CD14-positive monocyte (primary cell): Measurements from ENCODE around the gene TBCD. TPM values are rescaled to one million over a fixed set of nuclear protein-coding genes. Genes with fewer than 3 reads are reported as not detected.

Source experiments
- DNase-seq, 3 donors: peaks; one replicate each; pipeline ENCODE4 v3.0.0-alpha.2; 2011 to 2022
- H2AFZ ChIP-seq: 2 replicates; pipeline ENCODE4 v1.6.0; 2012; ENCODE audit warnings: mild to moderate bottlenecking, low read depth, low read length, inconsistent platforms; ENCODE audit not compliant: insufficient read depth, poor library complexity, severe bottlenecking
- H3K27ac ChIP-seq, 2 donors: 1 replicate in 1 of 2; 2 replicates in 1 of 2; pipeline ENCODE4 v1.5.1; 2012 to 2013; ENCODE audit warnings: low read length in 2 of 2, control low read depth in 1 of 2, inconsistent platforms in 1 of 2, low read depth in 1 of 2, mild to moderate bottlenecking in 1 of 2
- H3K27me3 ChIP-seq, 2 donors: one replicate each; pipeline versions ENCODE4 v1.6.0 to v1.6.1; 2011 to 2013; ENCODE audit warnings: low read length in 2 of 2; ENCODE audit not compliant: control insufficient read depth in 2 of 2, insufficient read depth in 2 of 2
- H3K36me3 ChIP-seq, 2 donors: replicated peaks in 1 of 2; 1 replicate in 1 of 2; 2 replicates in 1 of 2; pipeline versions ENCODE4 v1.5.1 to v1.6.1; 2012 to 2013; ENCODE audit warnings: low read length in 2 of 2, control low read depth in 1 of 2, inconsistent platforms in 1 of 2, mild to moderate bottlenecking in 1 of 2; ENCODE audit not compliant: insufficient read depth in 2 of 2, control insufficient read depth in 1 of 2
- H3K4me1 ChIP-seq, 2 donors: 1 replicate in 1 of 2; 2 replicates in 1 of 2; pipeline versions ENCODE4 v1.5.1 to v1.6.1; 2012 to 2013; ENCODE audit warnings: low read length in 2 of 2, control low read depth in 1 of 2, inconsistent platforms in 1 of 2, mild to moderate bottlenecking in 1 of 2, moderate library complexity in 1 of 2; ENCODE audit not compliant: insufficient read depth in 2 of 2, control insufficient read depth in 1 of 2
- H3K4me2 ChIP-seq: replicated peaks from 2 replicates; pipeline ENCODE3; 2012; ENCODE audit warnings: low read length, moderate library complexity, mild to moderate bottlenecking; ENCODE audit not compliant: poor library complexity, severe bottlenecking; ENCODE audit errors: extremely low read depth
- H3K4me3 ChIP-seq, 3 experiments: fragments of 200-600 bp in 1 of 3; sonication (generic) in 1 of 3; replicated peaks in 1 of 3; 1 replicate in 2 of 3; 2 replicates in 1 of 3; pipeline ENCODE4 v1.5.1; 2011 to 2013; ENCODE audit warnings: low read length in 3 of 3, mild to moderate bottlenecking in 3 of 3, control low read depth in 2 of 3, low read depth in 2 of 3, inconsistent platforms in 1 of 3, moderate library complexity in 1 of 3
- H3K79me2 ChIP-seq: 2 replicates; pipeline ENCODE4 v1.6.0; 2012; ENCODE audit warnings: mild to moderate bottlenecking, control low read depth, inconsistent platforms, low read length, moderate library complexity; ENCODE audit not compliant: insufficient read depth
- H3K9ac ChIP-seq: 2 replicates; pipeline ENCODE4 v1.6.0; 2017; ENCODE audit warnings: low read length, mild to moderate bottlenecking; ENCODE audit not compliant: insufficient read depth, poor library complexity, severe bottlenecking
- H3K9me3 ChIP-seq, 2 donors: replicated peaks in 1 of 2; 1 replicate in 1 of 2; 2 replicates in 1 of 2; pipeline versions ENCODE4 v1.5.1 to v1.6.1; 2012 to 2013; ENCODE audit warnings: low read length in 2 of 2, control low read depth in 1 of 2; ENCODE audit not compliant: control insufficient read depth in 1 of 2, insufficient read depth in 1 of 2
- H4K20me1 ChIP-seq: 2 replicates; pipeline ENCODE4 v1.6.0; 2012; ENCODE audit warnings: mild to moderate bottlenecking, low read length, control low read depth, moderate library complexity; ENCODE audit not compliant: insufficient read depth
- H3K27ac Mint-ChIP-seq, 7 donors: one replicate each; pipeline ENCODE4 v1.8.0; 2020; ENCODE audit warnings: mild to moderate bottlenecking in 7 of 7, mixed read lengths in 7 of 7, moderate library complexity in 6 of 7, inconsistent platforms in 2 of 7
- H3K27me3 Mint-ChIP-seq, 3 donors: one replicate each; pipeline ENCODE4 v1.8.0; 2021 to 2022; ENCODE audit warnings: low read depth in 3 of 3, mild to moderate bottlenecking in 3 of 3, mixed read lengths in 3 of 3, moderate library complexity in 3 of 3, inconsistent platforms in 1 of 3
- H3K36me3 Mint-ChIP-seq, 2 donors: one replicate each; pipeline ENCODE4 v1.8.0; 2020; ENCODE audit warnings: mixed read lengths in 2 of 2, inconsistent platforms in 1 of 2, mild to moderate bottlenecking in 1 of 2
- H3K4me1 Mint-ChIP-seq: one replicate; pipeline ENCODE4 v1.8.0; 2020; ENCODE audit warnings: mild to moderate bottlenecking, mixed read lengths
- H3K4me3 Mint-ChIP-seq, 2 donors: one replicate each; pipeline ENCODE4 v1.8.0; 2020; ENCODE audit warnings: mild to moderate bottlenecking in 2 of 2, mixed read lengths in 2 of 2, moderate library complexity in 1 of 2
- H3K9me3 Mint-ChIP-seq, 7 donors: one replicate each; pipeline ENCODE4 v1.8.0; 2020 to 2022; ENCODE audit warnings: mixed read lengths in 7 of 7, mild to moderate bottlenecking in 6 of 7, moderate library complexity in 6 of 7, inconsistent platforms in 2 of 7
- CTCF ChIP-seq: fragments of 200-600 bp; IDR thresholded peaks from one replicate; pipeline ENCODE4 v1.8.0; 2022; ENCODE audit warnings: antibody characterized with exemption, mild to moderate bottlenecking
- WGBS: methylation state at CpG from one replicate; pipeline ENCODE4 v1.1.5; 2013; ENCODE audit warnings: missing lambda C conversion rate; ENCODE audit not compliant: insufficient coverage; 5-methylcytosine and 5-hydroxymethylcytosine counted together
- intact Hi-C, 2 donors: fragments of 100-400 bp; cut with micrococcal nuclease; formaldehyde crosslinking; loops; one replicate each; pipeline versions ENCODE4 v1.15.0 to v1.15.1; 2023
- polyA plus RNA-seq, 3 donors: library from polyadenylated mRNA; depleted of rRNA in 1 of 3; unstranded in 2 of 3; stranded (reverse) in 1 of 3; fragments of 300-500 nt in 2 of 3; fragments of >200 nt in 1 of 3; fragmentation: Illumina TruSeq in 2 of 3; gene quantifications; 1 replicate in 2 of 3; 2 replicates in 1 of 3; pipeline ENCODE4 v1.2.3, GENCODE V29; 2012 to 2021

TBCD gene
- polyA plus RNA-seq, 3 donors = 54.7 to 74.0 (median 66.6) TPM

GRCh38 chr17:82901356-82901755 is 149.5 kb downstream of the TBCD start:
- DNase-seq = no peak
- Histone ChIP-seq H3K27ac (no peak overlapping the region), H3K4me1 (no peaks in the 10 kb centered on the region), H4K20me1 (no peaks in the 10 kb centered on the region), H3K79me2 (no peaks in the 10 kb centered on the region), H3K36me3 (peaks cover 35 to 67% of the 10 kb centered on the region in 2 donors), H2AFZ (no peak overlapping the region), H3K4me3 (no peak overlapping the region), H3K9me3 (no peaks in the 10 kb centered on the region), H3K4me2 (no peak overlapping the region), H3K27me3 (no peaks in the 10 kb centered on the region), H3K9ac (no peak overlapping the region)
- TF ChIP-seq CTCF = no peak
- Mint-ChIP-seq H3K4me1 (no peaks in the 10 kb centered on the region), H3K4me3 (no peak overlapping the region), H3K27ac (no peak overlapping the region), H3K27me3 (peaks cover 0 to 1% (median 0%) of the 10 kb centered on the region in 3 donors), H3K9me3 (peaks cover 0 to under 1% (median 0%) of the 10 kb centered on the region in 7 donors), H3K36me3 (peaks cover 65 to 81% of the 10 kb centered on the region in 2 donors)
- intact Hi-C loops = no loop called here
- WGBS = 94% methylated on average over 13 of the region's 16 CpGs

- Histone ChIP-seq H3K36me3 (peaks cover 35 to 72% of the 10 kb centered on the region in 2 donors), H3K9ac (no peak overlapping the region), H3K79me2 (no peaks in the 10 kb centered on the region), H3K9me3 (no peaks in the 10 kb centered on the region), H3K4me3 (no peak overlapping the region), H3K4me1 (no peaks in the 10 kb centered on the region), H3K4me2 (no peak overlapping the region), H3K27ac (no peak overlapping the region), H3K27me3 (no peaks in the 10 kb centered on the region), H2AFZ (no peak overlapping the region), H4K20me1 (no peaks in the 10 kb centered on the region)
- H3K4me1 Mint-ChIP-seq = no peaks in the 10 kb centered on the region
- DNase-seq = no peak
- H3K9me3 Mint-ChIP-seq = no peaks in the 10 kb centered on the region
- peaks cover 68 to 81% of the 10 kb centered on the region in 2 donors for H3K36me3 Mint-ChIP-seq
- 88% methylated on average over 10 of the region's 16 CpGs for WGBS
- intact Hi-C loops = no loop called here
- TF ChIP-seq CTCF = no peak
- no peak overlapping the region for H3K4me3 Mint-ChIP-seq
- H3K27ac Mint-ChIP-seq = no peak overlapping the region
- H3K27me3 Mint-ChIP-seq = peaks cover 0 to 1% (median 0%) of the 10 kb centered on the region in 3 donors
Measured at GRCh38 chr17:82901856-82902255, 150.0 kb downstream of the TBCD start.
